Activated B cell treated with CpG ODN at 0.5 μM for 24 hours (primary cell): ENCODE results near the gene USP31. TPM values are rescaled to one million over a fixed set of nuclear protein-coding genes. Genes with fewer than 3 reads are reported as not detected.

ENCODE experiments used
- ATAC-seq: fragments of 200-7000 bp; cut with Tn5 transposase; one replicate; pipeline ENCODE4 v1.10.0; 2021; ENCODE audit warnings: low read depth, mild to moderate bottlenecking, moderate library complexity
- CTCF ChIA-PET: fragments of 350-600 bp; sonication (Branson Sonifier 250); formaldehyde crosslinking; loops from one replicate; lab custom pipeline; 2021; ENCODE audit warnings: antibody characterized with exemption; lab: Charles Lee
- POLR2A ChIA-PET: fragments of 350-600 bp; sonication (Branson Sonifier 250); formaldehyde crosslinking; loops from one replicate; lab custom pipeline; 2021; ENCODE audit warnings: antibody characterized with exemption; lab: Charles Lee
- DNase-seq: peaks from one replicate; pipeline ENCODE4 v3.0.0; 2022
- H3K27ac Mint-ChIP-seq: one replicate; pipeline ENCODE4 v1.8.0; 2020; ENCODE audit warnings: mixed read lengths
- H3K27me3 Mint-ChIP-seq: one replicate; pipeline ENCODE4 v1.8.0; 2021; ENCODE audit warnings: mixed read lengths
- H3K36me3 Mint-ChIP-seq: one replicate; pipeline ENCODE4 v1.8.0; 2021; ENCODE audit warnings: low read depth, mixed read lengths
- H3K4me1 Mint-ChIP-seq: one replicate; pipeline ENCODE4 v1.8.0; 2021; ENCODE audit warnings: mixed read lengths
- H3K4me3 Mint-ChIP-seq: one replicate; pipeline ENCODE4 v1.8.0; 2020; ENCODE audit warnings: mild to moderate bottlenecking, mixed read lengths
- H3K9me3 Mint-ChIP-seq: one replicate; pipeline ENCODE4 v1.8.0; 2020; ENCODE audit warnings: mixed read lengths
- CTCF ChIP-seq: fragments of 200-600 bp; IDR thresholded peaks from one replicate; pipeline ENCODE4 v1.8.0; 2022; ENCODE audit warnings: antibody characterized with exemption, mild to moderate bottlenecking
- intact Hi-C: fragments of 100-400 bp; cut with micrococcal nuclease; formaldehyde crosslinking; loops from one replicate; pipeline ENCODE4 v1.15.1; 2024
- total RNA-seq: library from RNA; stranded (reverse); gene quantifications from 2 replicates; pipeline ENCODE4 v1.2.3, GENCODE V29; 2022

Gene USP31
- total RNA-seq, 1 donor from 2014 or later: 4.6 TPM

- ATAC-seq (no peak), DNase-seq (no peak)
- ChIA-PET POLR2A (no interaction called here), CTCF (no interaction called here)
- intact Hi-C loops: no loop called here
- Mint-ChIP-seq H3K9me3 (peaks cover 14% of the 10 kb centered on the region), H3K27me3 (peaks cover 18% of the 10 kb centered on the region), H3K4me1 (peaks cover 3% of the 10 kb centered on the region), H3K4me3 (no peak overlapping the region), H3K27ac (no peak overlapping the region), H3K36me3 (no peaks in the 10 kb centered on the region)
- TF ChIP-seq CTCF: no peak
Observed at GRCh38 chr16:23029733-23030420, 119.4 kb downstream of the USP31 start.

GRCh38 chr16:23027386-23027785 is 121.9 kb downstream of the USP31 start:
- TF ChIP-seq CTCF: no peak
- no peaks in the 10 kb centered on the region for H3K36me3 Mint-ChIP-seq
- ChIA-PET POLR2A (no interaction called here), CTCF (no interaction called here)
- intact Hi-C loops: no loop called here
- H3K4me3 Mint-ChIP-seq: no peak overlapping the region
- H3K27ac Mint-ChIP-seq: no peak overlapping the region
- no peaks in the 10 kb centered on the region for H3K4me1 Mint-ChIP-seq
- H3K9me3 Mint-ChIP-seq: no peaks in the 10 kb centered on the region
- no peak for ATAC-seq
- peaks cover 24% of the 10 kb centered on the region for H3K27me3 Mint-ChIP-seq
- DNase-seq: no peak

- ChIA-PET POLR2A (no interaction called here), CTCF (no interaction called here)
- DNase-seq (no peak), ATAC-seq (no peak)
- no peak for TF ChIP-seq CTCF
- Mint-ChIP-seq H3K36me3 (no peaks in the 10 kb centered on the region), H3K4me3 (no peak overlapping the region), H3K27ac (no peak overlapping the region), H3K4me1 (no peaks in the 10 kb centered on the region), H3K27me3 (peaks cover 24% of the 10 kb centered on the region), H3K9me3 (no peaks in the 10 kb centered on the region)
- intact Hi-C loops: no loop called here
Observed at GRCh38 chr16:23026784-23027362, 122.4 kb downstream of the USP31 start.

GRCh38 chr16:23025692-23026307 is 123.5 kb downstream of the USP31 start:
- ChIA-PET CTCF (no interaction called here), POLR2A (no interaction called here)
- ATAC-seq (no peak), DNase-seq (no peak)
- no peak for TF ChIP-seq CTCF
- Mint-ChIP-seq H3K27ac (no peak overlapping the region), H3K9me3 (no peaks in the 10 kb centered on the region), H3K36me3 (no peaks in the 10 kb centered on the region), H3K4me3 (no peak overlapping the region), H3K4me1 (no peaks in the 10 kb centered on the region), H3K27me3 (peaks cover 22% of the 10 kb centered on the region)
- intact Hi-C loops: no loop called here

GRCh38 chr16:23024044-23024443 is 125.2 kb downstream of the USP31 start:
- Mint-ChIP-seq H3K36me3 (no peaks in the 10 kb centered on the region), H3K4me3 (no peak overlapping the region), H3K9me3 (peaks cover 4% of the 10 kb centered on the region), H3K4me1 (no peaks in the 10 kb centered on the region), H3K27me3 (peaks cover 20% of the 10 kb centered on the region), H3K27ac (no peak overlapping the region)
- ChIA-PET POLR2A (no interaction called here), CTCF (no interaction called here)
- intact Hi-C loops: no loop called here
- ATAC-seq (no peak), DNase-seq (no peak)
- no peak for TF ChIP-seq CTCF
